Coronary artery (tissue), 2 donors: Measurements from ENCODE around the gene MICAL2.

ENCODE experiments used
- DNase-seq: peaks from one replicate; pipeline ENCODE4 v3.0.0-alpha.2; 2017; ENCODE audit warnings: low spot score
- H3K27ac ChIP-seq, 2 donors: fragments of 200-600 bp; sonication (generic); one replicate each; pipeline ENCODE4 v1.5.1; 2016 to 2019
- H3K4me3 ChIP-seq: fragments of 200-600 bp; sonication (generic); 2 replicates; pipeline ENCODE4 v1.5.1; 2016; ENCODE audit warnings: mild to moderate bottlenecking, moderate library complexity
- TF ChIP-seq, protein P1 (sequence below): fragments of 200-600 bp; sonication (generic); IDR thresholded peaks from one replicate; pipeline ENCODE4 v1.5.1; 2019; ENCODE audit warnings: antibody characterized with exemption

MICAL2 gene

DNA sequence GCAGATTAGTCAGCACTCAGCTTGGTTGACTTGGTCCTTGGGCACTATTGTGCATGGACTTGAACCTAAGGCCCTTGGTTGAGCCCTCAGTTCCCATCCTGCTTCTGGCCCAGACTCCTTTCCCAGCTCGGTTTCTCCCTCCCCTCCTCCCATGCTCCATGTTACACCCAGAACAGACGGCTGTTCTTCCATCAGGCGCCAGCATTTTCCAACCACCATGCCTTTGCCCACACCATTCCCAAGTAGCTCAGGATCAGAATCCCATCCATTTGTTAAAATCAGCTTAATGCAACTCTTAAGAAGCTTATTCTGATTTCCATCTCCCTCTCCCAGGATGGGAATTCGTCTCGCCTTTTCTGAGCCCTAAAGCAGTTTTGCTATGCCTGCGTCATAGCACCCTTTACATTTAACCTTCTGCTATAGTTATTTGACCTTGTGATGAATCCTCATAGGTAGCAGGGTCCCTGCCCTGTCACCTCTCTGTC is 110.7 kb downstream of the MICAL2 start:
- DNase-seq: no peak
- TF ChIP-seq, protein P1, sequence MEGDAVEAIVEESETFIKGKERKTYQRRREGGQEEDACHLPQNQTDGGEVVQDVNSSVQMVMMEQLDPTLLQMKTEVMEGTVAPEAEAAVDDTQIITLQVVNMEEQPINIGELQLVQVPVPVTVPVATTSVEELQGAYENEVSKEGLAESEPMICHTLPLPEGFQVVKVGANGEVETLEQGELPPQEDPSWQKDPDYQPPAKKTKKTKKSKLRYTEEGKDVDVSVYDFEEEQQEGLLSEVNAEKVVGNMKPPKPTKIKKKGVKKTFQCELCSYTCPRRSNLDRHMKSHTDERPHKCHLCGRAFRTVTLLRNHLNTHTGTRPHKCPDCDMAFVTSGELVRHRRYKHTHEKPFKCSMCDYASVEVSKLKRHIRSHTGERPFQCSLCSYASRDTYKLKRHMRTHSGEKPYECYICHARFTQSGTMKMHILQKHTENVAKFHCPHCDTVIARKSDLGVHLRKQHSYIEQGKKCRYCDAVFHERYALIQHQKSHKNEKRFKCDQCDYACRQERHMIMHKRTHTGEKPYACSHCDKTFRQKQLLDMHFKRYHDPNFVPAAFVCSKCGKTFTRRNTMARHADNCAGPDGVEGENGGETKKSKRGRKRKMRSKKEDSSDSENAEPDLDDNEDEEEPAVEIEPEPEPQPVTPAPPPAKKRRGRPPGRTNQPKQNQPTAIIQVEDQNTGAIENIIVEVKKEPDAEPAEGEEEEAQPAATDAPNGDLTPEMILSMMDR: no peak
- peak overlapping the region; percentile 54 to 90 for H3K27ac ChIP-seq
- no peak overlapping the region for H3K4me3 ChIP-seq

DNA sequence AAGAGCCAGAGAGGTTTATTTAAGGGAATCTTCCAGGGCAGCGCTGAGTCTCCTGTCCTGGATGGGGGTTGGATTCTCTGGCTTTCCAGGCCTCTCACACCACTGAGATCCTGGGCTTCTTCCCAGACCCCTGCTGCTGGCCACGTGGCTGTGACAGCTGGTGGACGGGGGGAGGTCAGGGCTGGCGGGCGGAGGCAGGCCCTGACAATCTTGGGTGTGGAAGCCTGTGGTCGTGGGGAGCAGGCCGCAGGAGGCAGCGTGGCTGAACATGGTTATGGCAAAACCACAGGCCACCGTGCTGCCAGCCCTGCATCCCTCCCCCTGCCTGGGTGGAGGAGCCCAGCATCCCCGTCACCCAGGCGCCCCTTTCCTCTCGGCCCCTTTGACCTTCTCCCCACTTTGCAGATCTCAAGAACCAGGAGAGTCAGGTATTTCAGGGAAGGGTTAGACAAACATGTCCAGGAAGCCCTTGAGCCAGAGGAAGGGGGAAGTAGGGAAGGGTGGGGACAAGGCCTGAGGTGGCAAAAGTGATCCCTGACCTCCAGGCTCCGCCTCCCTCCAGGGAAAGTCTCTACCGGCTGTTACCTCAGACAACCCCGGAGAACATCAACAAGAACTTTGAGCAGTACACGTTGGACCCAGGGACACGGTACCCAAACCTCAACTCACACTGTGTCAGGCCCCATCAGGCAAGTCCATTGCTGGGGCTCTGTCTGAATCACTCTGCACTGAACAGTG is 111.8 kb downstream of the MICAL2 start:
- DNase-seq: no peak
- Histone ChIP-seq H3K27ac (peak overlapping the region; percentile 54 to 90), H3K4me3 (no peak overlapping the region)
- TF ChIP-seq, protein P1: no peak

DNA sequence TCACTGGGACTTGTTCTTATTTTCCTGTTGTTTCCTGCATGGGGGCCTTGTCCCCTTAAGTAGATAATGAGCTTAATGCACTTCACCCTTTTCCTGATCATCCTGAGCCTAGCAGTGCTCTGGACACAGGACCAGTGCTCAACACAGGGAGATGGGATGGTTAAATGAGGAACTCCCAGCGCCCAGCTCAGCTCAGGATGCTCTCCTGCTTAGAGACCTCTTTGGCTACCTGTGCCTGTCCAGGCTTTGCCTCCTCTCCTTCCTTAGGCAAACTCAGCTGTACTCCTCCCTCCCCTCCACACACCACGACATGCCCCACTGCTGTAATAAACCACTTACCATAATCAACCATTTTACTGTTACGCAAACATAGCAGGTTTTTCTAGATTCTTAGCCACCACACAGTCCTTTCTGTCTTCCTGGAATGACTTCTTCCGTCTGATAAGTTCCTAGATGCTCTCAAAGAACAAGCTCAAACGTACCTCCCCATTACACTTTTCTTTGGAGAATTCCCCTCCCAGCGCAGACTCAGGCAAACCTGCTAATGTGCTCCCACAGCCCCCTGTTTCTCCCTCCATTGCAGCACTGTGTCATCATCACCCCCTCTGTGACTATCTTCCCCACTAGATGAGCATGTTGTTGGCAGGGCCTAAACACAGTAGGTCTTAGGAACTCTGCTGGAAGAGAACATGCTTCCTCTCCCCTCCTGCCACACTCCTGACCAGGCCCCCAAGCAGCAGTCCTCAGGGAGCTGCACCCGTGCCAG is 113.6 kb downstream of the MICAL2 start:
- TF ChIP-seq, protein P1: no peak
- DNase-seq: no peak
- Histone ChIP-seq H3K4me3 (no peak overlapping the region), H3K27ac (peak overlapping the region; percentile 54 to 90)

DNA sequence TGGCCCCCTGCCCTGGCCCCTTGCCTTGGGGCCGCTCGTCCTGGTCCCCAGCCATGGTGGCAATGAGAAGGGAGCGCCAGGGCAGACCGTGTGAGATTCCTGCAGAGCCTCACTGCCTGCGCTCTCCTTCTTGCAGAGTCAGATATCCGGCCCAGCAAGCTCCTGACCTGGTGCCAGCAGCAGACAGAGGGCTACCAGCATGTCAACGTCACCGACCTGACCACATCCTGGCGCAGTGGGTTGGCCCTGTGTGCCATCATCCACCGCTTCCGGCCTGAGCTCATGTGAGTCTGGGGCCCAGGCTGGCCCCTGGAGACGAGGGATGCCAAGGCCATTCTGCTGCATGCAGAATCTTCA is 114.1 kb downstream of the MICAL2 start:
- Histone ChIP-seq H3K27ac (peak overlapping the region; percentile 54 to 90), H3K4me3 (no peak overlapping the region)
- peak; percentile 93 for DNase-seq
- TF ChIP-seq, protein P1: no peak

DNA sequence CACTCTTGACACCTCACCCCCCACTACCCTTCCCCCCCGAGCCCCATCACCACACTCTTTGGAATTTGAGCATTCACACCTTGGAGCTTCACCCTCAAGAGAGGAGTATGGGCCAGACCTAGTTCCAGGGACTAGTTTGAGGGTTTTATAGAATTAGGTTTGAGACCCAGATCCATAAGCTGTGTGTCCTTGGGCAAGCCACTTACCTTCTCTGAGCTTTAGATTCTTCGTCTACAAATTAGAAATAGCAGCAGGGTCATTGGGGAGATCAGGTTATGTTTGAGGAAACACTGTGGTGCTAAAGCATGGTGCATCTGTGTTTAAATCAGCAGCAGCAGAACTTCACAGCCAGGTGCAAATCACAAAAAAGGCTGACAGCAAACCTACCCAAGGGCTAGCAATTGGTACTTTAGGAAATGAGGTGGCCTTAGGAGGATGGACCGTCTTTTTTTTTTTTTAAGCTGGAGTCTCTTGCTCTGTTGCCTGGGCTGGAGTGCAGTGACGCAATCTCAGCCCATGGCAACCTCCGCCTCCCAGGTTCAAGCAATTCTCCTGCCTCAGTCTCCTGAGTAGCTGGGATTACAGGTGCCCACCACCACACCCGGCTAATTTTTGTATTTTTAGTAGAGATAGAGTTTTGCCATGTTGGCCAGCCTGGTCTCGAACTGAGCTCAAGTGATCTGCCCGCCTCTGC is 114.8 kb downstream of the MICAL2 start:
- TF ChIP-seq, protein P1: no peak
- Histone ChIP-seq H3K27ac (peak overlapping the region; percentile 54 to 90), H3K4me3 (no peak overlapping the region)
- DNase-seq: no peak

DNA sequence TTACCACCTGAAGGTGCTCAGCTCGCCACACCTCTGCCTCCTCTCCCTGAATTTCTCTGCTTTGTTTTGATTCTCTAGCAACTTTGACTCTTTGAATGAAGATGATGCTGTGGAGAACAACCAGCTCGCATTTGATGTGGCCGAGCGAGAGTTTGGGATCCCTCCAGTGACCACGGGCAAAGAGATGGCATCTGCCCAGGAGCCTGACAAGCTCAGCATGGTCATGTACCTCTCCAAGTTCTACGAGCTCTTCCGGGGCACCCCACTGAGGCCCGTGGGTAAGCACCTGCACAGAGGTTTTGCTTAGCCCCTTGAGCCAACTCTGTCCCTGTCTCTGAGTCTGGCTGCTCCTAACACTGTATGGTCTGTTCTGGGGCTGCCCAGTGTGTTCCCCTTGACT is 115.7 kb downstream of the MICAL2 start:
- DNase-seq: no peak
- Histone ChIP-seq H3K27ac (peak overlapping the region; percentile 29 to 54), H3K4me3 (no peak overlapping the region)
- TF ChIP-seq, protein P1: no peak
